Left ventricle myocardium superior (tissue), 1 donor: Measurements from ENCODE around the gene SLC3A2. TPM values are rescaled to one million over a fixed set of nuclear protein-coding genes. Genes with fewer than 3 reads are reported as not detected.

ENCODE experiments used
- ATAC-seq: fragments of 200-7000 bp; cut with Tn5 transposase; one replicate; pipeline ENCODE4 v1.9.1; 2020; ENCODE audit warnings: mild to moderate bottlenecking, moderate library complexity
- DNase-seq: peaks from one replicate; pipeline ENCODE4 v3.0.0-alpha.2; 2020
- intact Hi-C: fragments of 100-400 bp; cut with micrococcal nuclease; formaldehyde crosslinking; loops from one replicate; pipeline ENCODE4 v1.11.0; 2022
- total RNA-seq: library from RNA; stranded (reverse); fragmentation: NEBNext Ultra II Directional; extraction: Animal tissue kit (Norgen Biotek cat#: 25700); gene quantifications from one replicate; pipeline ENCODE4 v1.2.1, GENCODE V29; 2021
- donor health status: DM: no; HTN: yes; CAD: no; lungs with severe emphysema.

Gene SLC3A2
- total RNA-seq, 1 donor from 2014 or later = 36.4 TPM

DNA sequence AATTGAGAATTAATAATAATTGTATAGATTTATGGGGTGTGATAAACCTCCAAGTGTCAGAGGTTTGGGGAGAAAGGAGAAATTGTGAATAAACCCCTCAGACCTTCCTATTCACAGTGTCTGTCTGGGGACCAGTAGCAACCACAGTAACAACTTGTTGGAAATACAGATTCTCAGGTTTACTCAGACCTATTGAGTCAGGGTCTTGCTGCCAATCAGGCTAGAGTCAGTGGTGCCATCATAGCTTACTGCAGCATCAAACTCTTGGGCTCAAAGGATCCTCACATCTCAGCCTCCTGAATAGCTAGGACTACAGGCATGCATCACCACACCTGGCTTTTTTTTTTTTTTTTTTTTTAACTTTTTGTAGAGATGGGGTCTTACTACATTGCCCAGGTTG lies 17.3 kb downstream of the SLC3A2 start:
- ATAC-seq = no peak
- intact Hi-C loops = no loop called here
- DNase-seq = no peak

DNA sequence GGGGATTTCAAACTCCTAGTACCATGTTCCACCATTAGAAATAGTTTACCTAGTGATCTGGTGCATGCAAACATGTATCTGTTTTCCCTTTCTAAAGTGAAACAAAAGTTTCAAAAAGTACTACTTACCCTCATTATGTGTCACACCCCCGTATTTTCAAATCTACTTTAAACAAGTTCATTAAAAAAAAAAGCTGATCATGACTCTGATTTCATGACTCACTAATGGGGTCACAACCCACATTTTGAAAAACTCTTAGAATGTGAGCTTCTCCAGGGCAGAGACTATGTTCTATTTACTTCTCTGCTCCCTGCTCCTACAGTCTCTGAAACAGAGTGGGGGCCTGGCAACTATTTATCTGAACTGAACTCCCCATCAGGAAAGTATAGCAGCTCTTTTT lies 22.2 kb downstream of the SLC3A2 start:
- no peak for DNase-seq
- intact Hi-C loops = no loop called here
- no peak for ATAC-seq

DNA sequence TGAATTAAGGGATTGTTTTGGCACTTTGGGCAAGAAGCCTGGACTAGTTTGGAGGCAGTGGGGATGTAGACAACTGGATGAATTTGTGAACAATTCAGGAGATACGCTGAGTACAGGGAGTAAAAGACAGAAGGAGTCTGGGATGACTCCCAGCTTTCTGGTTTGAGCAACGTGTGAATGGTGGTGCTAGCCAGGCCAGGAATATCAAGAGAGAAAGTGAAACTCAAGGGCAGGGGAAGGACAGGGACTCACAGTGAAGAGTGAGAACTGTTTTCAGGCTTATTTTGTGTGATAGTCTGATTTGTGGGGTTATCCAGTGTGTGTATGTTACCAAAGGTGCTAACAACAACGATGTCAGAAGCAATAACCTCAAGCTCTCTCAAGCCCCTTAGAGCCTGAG lies 24.6 kb downstream of the SLC3A2 start:
- DNase-seq (no peak), ATAC-seq (peak; percentile 42)
- intact Hi-C loops = no loop called here

DNA sequence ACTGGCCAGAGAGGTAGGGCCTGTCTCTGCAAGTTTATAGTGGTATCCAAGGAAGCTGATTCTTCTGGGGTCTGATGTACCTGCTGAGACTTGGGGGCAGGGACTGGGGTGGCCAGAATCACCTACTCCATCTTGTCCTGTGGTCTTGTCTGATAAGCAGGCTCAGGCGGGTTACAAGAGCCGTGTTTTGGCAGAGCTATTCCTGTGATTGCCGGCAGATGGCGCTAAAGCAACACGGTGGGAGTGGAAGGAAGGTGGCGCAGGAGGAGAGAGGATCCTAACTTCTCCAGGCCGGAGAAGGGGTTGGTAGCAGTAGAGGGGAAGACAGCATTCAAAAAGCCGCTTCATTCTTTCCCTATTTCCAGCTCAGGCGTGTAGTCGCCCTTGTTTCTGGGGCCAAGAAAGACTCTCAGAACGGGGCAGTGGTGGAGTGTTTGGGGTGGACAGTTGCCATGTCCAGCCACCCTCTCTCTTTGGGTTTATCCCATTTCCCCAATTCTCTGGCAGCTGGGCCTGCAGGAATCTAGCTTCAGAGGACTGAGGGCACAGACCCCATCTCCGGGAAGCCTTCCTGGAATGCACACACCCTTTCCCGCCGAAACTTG lies 25.3 kb downstream of the SLC3A2 start:
- DNase-seq = peak; percentile 79
- peak; percentile 86 for ATAC-seq
- intact Hi-C loops = loop anchor here (1.0 kb wide), 1 partner anchor 118 kb away; no protein-coding TSS in a partner anchor

DNA sequence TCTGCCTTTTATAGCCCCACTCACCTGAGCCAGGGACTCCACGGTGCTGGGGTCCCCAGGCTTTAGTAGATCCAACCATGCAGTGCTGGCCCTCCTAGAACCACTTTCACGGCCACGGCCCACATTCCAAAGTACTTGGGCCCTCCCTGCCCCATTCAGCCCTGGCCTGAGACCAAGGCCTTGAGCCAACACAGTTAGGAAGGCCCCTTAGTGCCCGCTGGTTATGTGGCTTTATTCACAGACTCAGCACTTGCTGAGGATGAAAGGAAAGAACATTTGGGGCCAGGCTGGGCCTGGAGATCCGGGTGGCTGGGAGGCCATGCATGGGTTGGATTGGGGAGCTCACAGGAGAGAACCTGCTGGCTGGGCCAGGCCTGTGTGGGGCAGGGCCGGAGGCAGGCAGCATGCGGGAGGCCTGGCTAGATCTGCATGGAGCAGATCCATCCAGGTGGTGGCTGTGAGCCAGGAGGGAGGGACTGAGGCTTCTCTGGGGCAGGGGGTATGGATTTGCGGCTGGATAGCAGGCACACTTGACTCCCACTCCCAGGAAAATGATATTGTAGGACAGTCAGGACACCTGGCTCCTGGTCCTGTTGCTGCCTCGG lies 27.9 kb downstream of the SLC3A2 start:
- DNase-seq (no peak), ATAC-seq (no peak)
- intact Hi-C loops = no loop called here

DNA sequence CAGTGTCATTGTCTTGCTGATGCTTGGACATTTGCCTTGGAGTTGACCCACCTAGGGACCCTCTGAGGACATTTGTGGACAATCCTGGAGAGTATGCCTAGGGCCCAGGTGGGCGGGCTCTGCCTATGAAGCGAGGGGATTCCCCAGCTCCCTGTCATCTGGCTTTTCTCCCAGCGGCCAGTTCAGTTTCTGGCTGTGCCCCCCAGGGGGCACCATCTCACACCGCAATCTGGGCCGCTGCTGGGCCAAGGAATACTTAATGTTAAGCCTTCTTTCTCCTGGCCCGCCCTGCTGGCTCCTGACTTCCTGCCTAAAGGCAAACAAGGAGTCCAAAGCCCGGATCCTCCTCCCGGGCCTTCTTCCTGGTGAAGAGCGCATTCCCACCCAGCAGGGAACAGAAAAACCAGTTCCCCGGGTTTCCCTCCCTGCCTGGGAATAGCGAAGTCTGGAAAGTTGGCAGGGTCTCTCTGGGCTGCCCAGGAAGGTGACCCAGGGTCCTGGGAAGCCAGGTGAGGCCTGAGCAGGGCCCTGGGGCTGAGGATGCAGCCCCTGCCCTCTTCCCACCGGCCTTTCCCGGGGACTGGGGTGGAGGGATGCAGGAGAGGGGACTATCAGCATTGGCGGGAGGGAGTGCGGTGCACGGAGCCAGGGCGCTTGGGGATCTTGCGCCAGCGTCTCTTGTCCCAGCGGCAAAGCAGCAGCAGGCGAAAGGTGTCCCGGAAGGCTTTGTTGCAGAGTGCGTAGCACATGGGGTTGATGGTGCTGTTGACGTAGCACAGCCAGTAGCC lies 28.6 kb downstream of the SLC3A2 start:
- intact Hi-C loops = no loop called here
- peak; percentile 72 for ATAC-seq
- DNase-seq = peak; percentile 71

DNA sequence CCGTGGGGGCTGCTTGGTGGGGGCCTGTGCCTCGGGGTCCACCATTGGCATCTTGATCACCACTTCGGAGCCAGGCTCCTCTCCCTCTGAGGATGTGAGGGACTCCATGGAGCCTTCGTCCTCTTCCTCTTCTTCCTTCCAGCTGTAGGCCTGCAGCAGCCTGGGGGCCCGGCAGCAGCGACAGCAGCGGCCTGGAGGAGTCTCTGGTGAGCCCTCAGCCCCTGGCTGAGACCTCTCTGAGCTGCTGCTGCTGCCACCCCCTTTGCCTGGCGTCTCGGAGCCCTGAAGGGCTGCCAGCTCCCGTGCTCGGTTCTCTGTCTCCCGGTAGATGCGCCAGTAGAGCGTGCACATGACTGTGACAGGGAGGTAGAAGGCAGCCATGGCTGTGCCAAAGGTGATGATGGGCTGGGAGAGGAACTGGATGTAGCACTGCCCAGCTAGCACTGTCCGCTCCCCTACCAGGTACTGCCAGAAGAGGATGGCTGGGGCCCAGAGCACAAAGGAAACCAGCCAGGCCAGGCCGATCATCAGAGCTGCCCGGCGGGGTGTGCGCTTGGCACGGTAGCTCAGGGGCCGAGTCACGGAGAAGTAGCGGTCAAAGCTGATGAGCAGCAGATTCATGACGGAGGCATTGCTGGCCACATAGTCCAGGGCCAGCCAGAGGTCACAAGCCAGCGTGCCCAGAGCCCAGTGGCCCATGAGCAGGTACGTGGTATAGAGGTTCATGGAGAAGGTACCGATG lies 29.6 kb downstream of the SLC3A2 start:
- DNase-seq (no peak), ATAC-seq (no peak)
- intact Hi-C loops = no loop called here

DNA sequence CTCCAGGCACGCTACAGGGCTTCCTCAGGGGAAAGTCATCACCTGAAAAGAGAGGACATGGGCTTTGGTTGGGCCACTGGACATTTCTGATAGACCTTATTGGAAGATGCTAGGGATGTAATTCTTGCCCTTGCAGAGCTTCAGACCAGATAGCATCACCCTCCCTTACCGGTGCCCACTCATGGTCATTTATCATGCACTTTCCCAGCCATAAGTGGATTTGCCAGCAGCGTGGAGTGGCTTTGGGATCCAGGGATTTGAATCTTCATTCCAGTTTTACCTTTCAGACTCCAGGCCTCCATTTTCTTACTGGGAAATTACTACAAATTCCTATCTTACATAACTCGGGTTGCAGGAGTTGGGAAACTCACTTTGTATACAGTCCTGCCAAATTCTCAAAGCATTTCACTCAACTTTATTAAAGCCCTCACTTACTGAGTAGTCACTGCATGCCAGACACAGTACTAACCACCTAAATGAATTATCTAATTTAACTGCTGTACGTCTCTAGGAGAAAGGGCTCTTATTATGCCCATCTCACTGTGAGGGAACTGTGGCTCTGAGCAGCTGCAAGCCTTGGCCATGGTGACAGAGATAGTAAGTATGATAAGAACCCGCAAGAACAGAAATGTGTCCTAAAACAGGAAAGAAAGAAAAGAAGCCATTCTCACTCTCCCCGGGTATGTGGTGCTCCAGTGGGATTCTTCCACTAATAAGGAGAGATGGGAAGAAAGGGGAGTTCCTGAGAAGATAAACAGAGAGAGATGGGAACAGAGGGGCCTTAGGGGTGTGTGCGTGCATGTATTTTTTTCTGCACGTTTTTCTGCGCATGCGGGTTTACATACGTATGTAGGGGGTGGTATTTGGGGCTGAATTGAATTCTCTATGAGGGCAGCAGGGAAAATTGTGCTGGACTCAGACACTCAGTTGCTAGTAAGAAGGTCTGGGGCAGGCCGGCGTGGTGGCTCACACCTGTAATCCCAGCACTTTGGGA lies 30.7 kb downstream of the SLC3A2 start:
- no peak for ATAC-seq
- intact Hi-C loops = no loop called here
- no peak for DNase-seq

DNA sequence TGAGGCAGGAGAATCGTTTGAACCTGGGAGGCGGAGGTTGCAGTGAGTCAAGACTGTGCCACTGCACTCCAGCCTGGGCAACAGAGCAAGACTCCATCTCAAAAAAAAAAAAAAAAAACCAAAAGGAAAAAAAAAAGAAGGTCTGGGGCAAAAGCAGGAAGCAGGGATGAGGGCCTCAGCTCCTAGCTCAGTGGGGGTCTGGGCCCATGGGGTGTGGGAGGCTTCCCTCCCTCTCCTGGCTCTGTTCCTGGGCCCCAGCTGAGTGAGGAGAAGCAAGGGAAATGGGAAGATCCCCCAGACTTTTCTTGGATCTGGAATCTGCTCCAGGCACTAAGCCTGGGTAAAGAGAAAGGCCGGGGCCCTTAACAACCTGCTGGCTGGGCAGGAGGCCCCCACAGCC lies 31.6 kb downstream of the SLC3A2 start:
- DNase-seq (no peak), ATAC-seq (no peak)
- intact Hi-C loops = no loop called here

DNA sequence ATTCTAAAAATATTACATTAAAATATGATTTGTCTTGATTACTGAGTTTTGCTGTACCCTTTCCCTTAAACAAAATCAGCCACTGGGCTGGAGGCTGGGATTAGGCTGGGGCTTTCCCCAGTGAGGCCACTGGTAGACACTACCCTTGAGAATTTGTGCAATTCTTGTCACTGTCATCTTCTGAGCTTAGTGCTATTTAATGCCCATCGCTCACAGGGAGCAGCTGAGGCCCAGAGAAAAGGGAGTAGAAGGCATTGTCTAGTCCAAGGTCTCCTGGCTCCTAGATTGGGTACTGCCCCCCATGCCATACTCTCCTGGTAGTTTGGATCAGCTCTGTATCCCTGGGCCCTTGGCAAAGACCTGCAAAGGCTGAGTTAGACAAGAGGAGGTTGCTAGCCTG lies 33.7 kb downstream of the SLC3A2 start:
- ATAC-seq = no peak
- no peak for DNase-seq
- intact Hi-C loops = no loop called here

DNA sequence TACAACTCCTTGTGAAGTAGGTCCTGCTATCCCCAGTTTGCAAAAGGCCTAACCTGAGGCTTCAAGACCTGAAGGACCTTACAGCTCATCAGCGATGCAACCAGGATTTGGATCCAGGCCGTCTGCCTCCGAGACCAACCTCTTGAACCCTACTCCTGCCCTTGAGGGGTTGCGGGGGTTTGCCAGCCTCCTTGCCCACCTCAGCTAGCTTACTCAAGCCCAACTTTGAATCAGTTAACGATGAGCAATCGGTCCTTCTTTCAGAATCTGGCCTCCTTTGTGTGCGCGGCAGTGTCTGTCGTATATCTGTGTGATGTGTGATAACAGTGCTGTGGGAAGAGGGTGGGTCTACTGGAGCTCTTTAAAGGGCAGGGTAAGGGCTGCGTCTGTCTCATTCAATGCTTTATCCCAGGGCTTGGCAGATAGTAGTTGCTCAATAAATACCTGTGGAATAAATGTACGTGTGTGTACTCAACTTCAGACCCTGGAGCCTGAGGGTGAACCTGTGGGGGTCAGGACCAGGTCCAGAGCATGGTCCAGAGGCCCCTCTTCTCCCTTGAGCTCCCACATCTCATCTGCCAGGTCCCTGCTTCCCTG lies 37.3 kb downstream of the SLC3A2 start:
- no peak for ATAC-seq

DNA sequence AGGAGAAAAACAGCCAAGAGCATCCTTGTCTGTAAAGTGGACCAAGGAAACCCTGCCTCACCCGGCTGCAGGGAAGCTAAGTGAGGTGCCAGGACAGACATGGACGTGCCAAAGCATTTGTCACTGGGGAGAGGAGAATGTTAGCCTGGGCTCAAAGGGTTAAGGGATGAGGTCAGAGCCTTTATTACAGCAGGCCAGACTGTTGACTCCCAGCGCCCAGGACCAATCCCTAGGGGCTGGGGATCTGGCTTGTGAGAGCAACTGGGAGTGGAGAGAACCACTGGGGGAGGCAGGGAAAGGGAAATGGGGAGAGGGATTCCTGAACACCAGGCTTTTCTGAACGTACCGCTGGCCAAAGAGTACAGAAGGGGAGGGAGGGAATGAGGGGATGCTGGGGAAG lies 37.8 kb downstream of the SLC3A2 start:
- DNase-seq (no peak), ATAC-seq (no peak)
- intact Hi-C loops = no loop called here

More for the DNA sequence above, 37.3 kb downstream of the SLC3A2 start:
- DNase-seq = no peak
- intact Hi-C loops = no loop called here

DNA sequence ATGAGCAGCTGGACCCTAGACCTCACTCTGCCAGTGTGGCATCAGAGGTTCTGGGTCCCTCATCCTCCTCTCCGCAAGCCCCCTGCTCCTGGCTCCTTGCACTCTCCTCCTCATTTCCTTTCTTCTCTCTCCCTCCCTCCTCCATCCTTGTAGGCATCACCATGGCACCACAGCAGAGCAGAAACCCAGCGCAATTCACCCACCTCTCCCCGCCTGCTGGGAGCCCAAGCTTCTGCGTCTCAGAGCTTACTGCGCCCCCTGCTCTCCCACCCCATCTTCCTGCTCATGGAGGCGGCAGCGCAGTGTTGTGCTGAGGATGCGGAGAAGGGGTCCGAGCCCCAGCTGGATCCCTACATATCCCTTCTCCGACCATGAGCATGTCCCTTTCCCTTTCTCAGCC lies 38.8 kb downstream of the SLC3A2 start:
- DNase-seq (no peak), ATAC-seq (no peak)
- intact Hi-C loops = no loop called here

DNA sequence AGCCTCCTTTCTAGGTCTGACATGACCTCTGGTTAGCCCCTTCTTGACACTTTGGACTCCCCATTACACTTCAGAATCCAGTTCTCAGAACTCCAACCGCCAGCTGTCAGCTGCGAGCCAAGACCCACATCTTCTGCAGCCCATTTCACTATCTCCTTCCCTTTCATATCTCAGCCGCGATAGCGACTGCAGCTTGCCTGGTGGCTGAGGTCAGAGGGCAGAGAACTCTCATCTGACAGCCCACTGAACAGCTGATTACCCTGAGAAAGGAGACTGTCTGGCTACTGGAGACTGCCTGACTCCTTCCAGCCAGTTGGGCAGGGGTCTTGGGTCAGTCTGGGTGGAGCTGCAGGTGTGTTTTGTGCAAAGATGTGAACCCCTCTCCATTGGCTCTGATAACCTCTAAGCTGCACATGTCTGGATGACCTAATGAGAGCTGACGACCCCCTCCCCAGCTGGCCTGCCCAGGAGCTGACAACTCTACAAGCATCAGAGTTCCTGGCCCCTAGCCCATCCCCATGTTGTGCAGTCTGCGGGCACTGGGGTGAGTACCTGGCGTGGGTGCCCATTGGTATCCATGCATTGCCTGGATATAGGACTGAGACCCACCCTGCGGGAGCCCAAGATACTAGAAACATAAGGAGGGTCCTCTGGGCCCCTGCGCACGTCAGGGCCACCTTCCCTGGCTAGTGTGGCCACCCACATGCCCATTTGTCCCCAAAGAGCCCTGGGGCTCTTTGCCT lies 39.4 kb downstream of the SLC3A2 start:
- intact Hi-C loops = no loop called here
- ATAC-seq (no peak), DNase-seq (no peak)

DNA sequence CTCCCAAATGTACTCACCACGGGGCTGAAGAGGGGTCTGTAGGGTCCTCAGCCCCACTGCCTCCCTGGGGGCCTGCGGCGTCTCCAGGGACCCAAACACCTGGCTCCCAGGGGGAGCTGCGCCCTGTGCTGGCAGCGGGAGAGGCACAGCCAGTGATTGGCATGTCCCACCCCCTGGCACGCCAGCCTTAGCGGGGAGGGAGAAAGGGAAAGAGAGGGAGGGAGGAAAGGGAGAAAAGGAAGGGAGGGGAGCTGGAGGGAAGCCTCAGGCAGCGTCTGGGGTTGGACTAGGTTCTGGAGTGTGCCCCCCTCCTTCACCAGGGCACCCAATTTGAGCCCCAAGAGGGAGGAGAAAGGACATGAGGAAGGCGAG lies 40.5 kb downstream of the SLC3A2 start, which contains the start of gene CHRM1:
Gene CHRM1, minus strand, starts transcription at position 163 of the 372 bp plus-strand sequence. CDS start 10,263 bp downstream, outside the sequence.
- intact Hi-C loops = no loop called here
- no peak for ATAC-seq
- DNase-seq = no peak

DNA sequence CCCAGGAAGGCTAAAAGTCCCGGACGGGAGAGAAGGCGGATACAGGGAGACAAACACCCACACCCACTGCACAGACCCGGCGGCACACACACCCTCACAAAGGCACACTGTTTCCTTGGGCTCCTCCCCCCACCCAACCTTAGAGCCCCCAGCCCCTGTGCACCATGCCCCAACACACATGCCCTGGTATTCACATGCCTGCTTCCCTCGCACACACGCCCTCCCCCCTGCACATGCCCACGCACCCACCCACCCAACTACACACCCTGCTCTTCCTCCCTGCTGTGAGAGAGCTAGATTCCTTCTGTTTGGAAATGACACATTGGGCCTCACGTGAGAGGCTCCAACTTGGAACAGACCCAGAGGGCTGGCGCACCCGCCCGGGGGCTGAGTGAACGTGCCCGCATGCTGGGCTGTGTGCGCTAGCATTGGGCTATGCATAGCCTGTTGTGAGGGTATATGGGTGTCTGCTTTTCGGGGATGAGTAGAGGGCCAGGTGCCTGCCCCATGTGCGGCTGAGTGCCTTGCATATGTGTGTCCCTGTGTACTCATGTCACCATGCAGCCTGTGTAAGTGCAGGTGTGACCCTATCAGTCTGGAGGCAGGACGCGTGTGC lies 41.0 kb downstream of the SLC3A2 start:
- intact Hi-C loops = no loop called here
- DNase-seq (no peak), ATAC-seq (no peak)

DNA sequence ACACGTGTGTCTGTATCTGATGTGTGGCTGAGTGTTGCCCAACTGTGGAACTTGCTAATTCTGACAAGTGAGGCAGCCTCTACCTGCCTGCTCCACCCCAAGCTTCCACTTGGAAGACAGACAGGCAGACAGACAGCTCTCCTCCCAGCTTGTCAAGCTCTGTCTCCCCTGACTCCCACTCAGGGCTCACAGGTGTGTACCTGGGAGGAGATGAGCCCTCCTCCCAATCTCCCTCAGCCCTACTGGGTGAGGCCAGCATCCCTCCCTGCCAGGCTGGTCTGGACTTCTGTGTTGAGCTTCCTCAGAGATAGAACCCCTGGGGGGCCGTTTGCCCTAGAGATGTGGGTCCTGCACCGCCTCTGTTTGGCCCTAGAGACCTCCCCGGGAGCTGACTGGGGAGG lies 41.5 kb downstream of the SLC3A2 start:
- DNase-seq (no peak), ATAC-seq (no peak)
- intact Hi-C loops = no loop called here
